SK-N-SH (cell line): Measurements from ENCODE around the gene ZSWIM5. TPM values are rescaled to one million over a fixed set of nuclear protein-coding genes. Genes with fewer than 3 reads are reported as not detected.
"Not testable (repeated sequence)": the region's sequence is repeated elsewhere in the genome, so short reads cannot be mapped to it uniquely, and the experiment has no call there.

Source experiments
- CTCF ChIA-PET: fragments of 300-600, 350-600 bp; formaldehyde crosslinking; extraction: SDS; loops from one replicate; lab custom pipeline; 2021; lab: Yijun Ruan, JAX
- POLR2A ChIA-PET: fragments of 350-600 bp; sonication (Branson Sonifier 250); formaldehyde crosslinking; extraction: SDS; loops from one replicate; lab custom pipeline; 2020; ENCODE audit warnings: antibody characterized with exemption, inconsistent platforms; lab: Yijun Ruan, JAX
- DNase-seq: peaks from one replicate; pipeline ENCODE4 v3.0.0; 2012
- H2AFZ ChIP-seq: fragments of 200-600 bp; sonication (generic); 2 replicates; pipeline ENCODE4 v1.8.1; 2016; ENCODE audit warnings: antibody characterized with exemption, mild to moderate bottlenecking, low read depth
- H3F3A ChIP-seq: fragments of 200-600 bp; sonication (generic); replicated peaks from 2 replicates; pipeline ENCODE3; 2016; ENCODE audit warnings: antibody characterized with exemption, mild to moderate bottlenecking; ENCODE audit not compliant: insufficient read depth
- H3K27ac ChIP-seq, 2 experiments: fragments of 200-500 bp in 1 of 2; fragments of 200-600 bp in 1 of 2; sonication (Bioruptor generic) in 1 of 2; sonication (generic), shearing (Covaris generic) in 1 of 2; 2 replicates each; pipeline versions ENCODE4 v1.5.1 to v1.6.1; 2014 to 2016; ENCODE audit warnings: low read depth in 2 of 2, inconsistent platforms in 1 of 2, low read length in 1 of 2, mild to moderate bottlenecking in 1 of 2, mixed read lengths in 1 of 2
- H3K27me3 ChIP-seq: fragments of 200-600 bp; sonication (generic), shearing (Covaris generic); 2 replicates; pipeline ENCODE4 v1.6.1; 2016; ENCODE audit warnings: mixed run types; ENCODE audit not compliant: insufficient read depth
- H3K36me3 ChIP-seq, 2 experiments: fragments of 200-500 bp in 1 of 2; fragments of 200-600 bp in 1 of 2; sonication (Bioruptor generic) in 1 of 2; sonication (generic) in 1 of 2; replicated peaks in 1 of 2; 2 replicates each; pipeline versions ENCODE3 to v1.5.1; 2014 to 2016; ENCODE audit warnings: low read length in 1 of 2, mild to moderate bottlenecking in 1 of 2; ENCODE audit not compliant: insufficient read depth in 2 of 2, control insufficient read depth in 1 of 2
- H3K4me1 ChIP-seq, 2 experiments: fragments of 200-500 bp in 1 of 2; fragments of 200-600 bp in 1 of 2; sonication (Bioruptor generic) in 1 of 2; sonication (generic), shearing (Covaris generic) in 1 of 2; 2 replicates each; pipeline versions ENCODE4 v1.5.1 to v1.6.1; 2014 to 2016; ENCODE audit warnings: low read depth in 1 of 2, low read length in 1 of 2, mixed run types in 1 of 2; ENCODE audit not compliant: insufficient read depth in 2 of 2, control insufficient read depth in 1 of 2
- H3K4me2 ChIP-seq: fragments of 200-600 bp; sonication (generic), shearing (Covaris generic); 2 replicates; pipeline ENCODE4 v1.6.1; 2017; ENCODE audit warnings: mixed run types
- H3K4me3 ChIP-seq, 2 experiments: fragments of 200-500 bp in 1 of 2; fragments of 200-600 bp in 1 of 2; sonication (Bioruptor generic) in 1 of 2; sonication (generic), shearing (Covaris generic) in 1 of 2; 2 replicates each; pipeline versions ENCODE4 v1.5.1 to v1.8.1; 2014 to 2016; ENCODE audit warnings: low read depth in 2 of 2, inconsistent platforms in 1 of 2, low read length in 1 of 2, mild to moderate bottlenecking in 1 of 2, mixed read lengths in 1 of 2, moderate library complexity in 1 of 2
- H3K79me2 ChIP-seq: fragments of 200-600 bp; sonication (generic); 2 replicates; pipeline ENCODE4 v1.8.1; 2017; ENCODE audit warnings: mild to moderate bottlenecking; ENCODE audit not compliant: insufficient read depth
- H3K9ac ChIP-seq: fragments of 200-600 bp; sonication (generic); 2 replicates; pipeline ENCODE4 v1.6.1; 2017; ENCODE audit warnings: mixed run types
- H3K9me2 ChIP-seq: fragments of 200-600 bp; sonication (generic); 2 replicates; pipeline ENCODE4 v1.6.1; 2017; ENCODE audit warnings: mixed run types
- H3K9me3 ChIP-seq: fragments of 200-600 bp; sonication (generic); 2 replicates; pipeline ENCODE4 v1.6.1; 2017; ENCODE audit warnings: mixed run types, mild to moderate bottlenecking, moderate library complexity
- H4K20me1 ChIP-seq: fragments of 200-600 bp; sonication (generic); 2 replicates; pipeline ENCODE4 v1.6.1; 2017; ENCODE audit warnings: mild to moderate bottlenecking, mixed run types; ENCODE audit not compliant: insufficient read depth
- CHD2 ChIP-seq: fragments of 150-350 bp; IDR thresholded peaks from 2 replicates; pipeline ENCODE4 v1.6.1; 2018; ENCODE audit warnings: low read length; ENCODE audit not compliant: partially characterized antibody
- EP300 ChIP-seq, 2 experiments: IDR thresholded peaks; 2 replicates each; pipeline versions ENCODE4 v1.4.0 to v1.6.1; 2012; ENCODE audit warnings: borderline replicate concordance in 1 of 2, low read depth in 1 of 2, low read length in 1 of 2
- FOXM1 ChIP-seq: IDR thresholded peaks from 2 replicates; pipeline ENCODE4 v1.4.0; 2012; ENCODE audit warnings: low read depth, mild to moderate bottlenecking
- GABPA ChIP-seq: IDR thresholded peaks from 2 replicates; pipeline ENCODE4 v1.4.0; 2012; ENCODE audit warnings: low read depth, mild to moderate bottlenecking
- GATA2 ChIP-seq: sonication (generic); formaldehyde crosslinking; IDR thresholded peaks from 2 replicates; pipeline ENCODE4 v1.5.0; 2020; ENCODE audit warnings: mild to moderate bottlenecking, missing genetic modification reagents
- JUND ChIP-seq: IDR thresholded peaks from 2 replicates; pipeline ENCODE4 v1.4.0; 2012
- NRF1 ChIP-seq: IDR thresholded peaks from 2 replicates; pipeline ENCODE4 v1.6.1; 2012; ENCODE audit warnings: low read depth, mild to moderate bottlenecking, low read length
- RAD21 ChIP-seq: IDR thresholded peaks from 2 replicates; pipeline ENCODE4 v1.6.1; 2012; ENCODE audit warnings: mild to moderate bottlenecking, low read length
- RCOR1 ChIP-seq: fragments of 150-350 bp; IDR thresholded peaks from 2 replicates; pipeline ENCODE4 v1.6.1; 2017; ENCODE audit warnings: antibody characterized with exemption, low read length
- RFX5 ChIP-seq: IDR thresholded peaks from 2 replicates; pipeline ENCODE4 v1.6.1; 2012; ENCODE audit warnings: mild to moderate bottlenecking, improper control_type of control experiment, low read length
- RXRA ChIP-seq: IDR thresholded peaks from 2 replicates; pipeline ENCODE4 v1.4.0; 2012; ENCODE audit warnings: low read depth, mild to moderate bottlenecking, borderline replicate concordance
- SIN3A ChIP-seq: IDR thresholded peaks from 2 replicates; pipeline ENCODE4 v1.6.1; 2012; ENCODE audit warnings: low read depth, mild to moderate bottlenecking, low read length, moderate library complexity, borderline replicate concordance
- TAF1 ChIP-seq: IDR thresholded peaks from 2 replicates; pipeline ENCODE4 v1.6.1; 2012; ENCODE audit warnings: low read depth, mild to moderate bottlenecking, low read length, moderate library complexity, borderline replicate concordance
- TCF12 ChIP-seq: IDR thresholded peaks from 2 replicates; pipeline ENCODE4 v1.4.0; 2012
- YY1 ChIP-seq: IDR thresholded peaks from 2 replicates; pipeline ENCODE4 v1.4.0; 2012; ENCODE audit warnings: low read depth, mild to moderate bottlenecking
- WGBS: methylation state at CpG from one replicate; pipeline ENCODE4 v1.1.6; 2017; ENCODE audit warnings: low lambda C conversion rate; 5-methylcytosine and 5-hydroxymethylcytosine counted together
- polyA plus RNA-seq, 3 experiments: library from polyadenylated mRNA; depleted of rRNA; stranded (reverse); fragments of >200 nt; gene quantifications; 2 replicates each; pipeline ENCODE4 v1.2.3, GENCODE V29; 2012
- TF ChIP-seq, protein P1 (sequence below): IDR thresholded peaks from 2 replicates; pipeline ENCODE4 v1.4.0; 2012; ENCODE audit warnings: low read depth, borderline replicate concordance
- TF ChIP-seq, protein P2 (sequence below): IDR thresholded peaks from 2 replicates; pipeline ENCODE4 v1.4.0; 2012; ENCODE audit warnings: low read depth
- TF ChIP-seq, protein P3 (sequence below): IDR thresholded peaks from 2 replicates; pipeline ENCODE4; 2012

Gene ZSWIM5
- polyA plus RNA-seq, 1 of the 3 experiments (the other 2 are of a cell fraction) = 0.07 TPM

DNA sequence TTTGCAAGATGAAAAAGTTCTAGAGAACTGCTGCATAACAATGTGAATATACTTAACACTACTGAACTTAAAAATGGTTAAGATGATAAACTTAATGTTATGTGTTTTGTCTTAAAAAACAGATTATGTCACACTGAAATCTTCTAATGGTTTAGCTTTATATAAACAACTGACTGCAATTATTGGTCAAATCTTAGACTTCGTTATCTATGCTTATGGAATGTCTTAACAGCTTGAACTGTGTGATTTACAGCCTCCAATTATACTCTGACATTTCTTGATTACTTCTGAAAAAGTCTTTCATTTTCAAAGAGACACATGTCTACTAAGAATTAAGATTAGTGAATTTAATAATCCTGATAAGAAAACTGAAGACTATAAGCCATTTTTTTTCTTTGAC is 71.1 kb downstream of the ZSWIM5 start:
- Histone ChIP-seq H3K4me3 (no peak overlapping the region), H4K20me1 (no peaks in the 10 kb centered on the region), H3K27me3 (peaks cover 8% of the 10 kb centered on the region; the same call in 1 of the 2 replicates), H3K4me2 (no peak overlapping the region), H3K9me3 (no peaks in the 10 kb centered on the region)
- DNase-seq = no peak
- no peak for TF ChIP-seq YY1
- no peak for TF ChIP-seq FOXM1
- TF ChIP-seq TAF1 = no peak
- TF ChIP-seq SIN3A = no peak
- TF ChIP-seq RXRA = no peak
- no peak for TF ChIP-seq GATA2 (CRISPR knock-in tag)
- TF ChIP-seq JUND = no peak
- TF ChIP-seq NRF1 = no peak
- TF ChIP-seq, protein P1, sequence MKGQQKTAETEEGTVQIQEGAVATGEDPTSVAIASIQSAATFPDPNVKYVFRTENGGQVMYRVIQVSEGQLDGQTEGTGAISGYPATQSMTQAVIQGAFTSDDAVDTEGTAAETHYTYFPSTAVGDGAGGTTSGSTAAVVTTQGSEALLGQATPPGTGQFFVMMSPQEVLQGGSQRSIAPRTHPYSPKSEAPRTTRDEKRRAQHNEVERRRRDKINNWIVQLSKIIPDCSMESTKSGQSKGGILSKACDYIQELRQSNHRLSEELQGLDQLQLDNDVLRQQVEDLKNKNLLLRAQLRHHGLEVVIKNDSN = no peak
- no peak for TF ChIP-seq RAD21
- no peak for TF ChIP-seq RFX5
- no peak for TF ChIP-seq RCOR1
- no peak for TF ChIP-seq CHD2
- no peak for TF ChIP-seq TCF12
- TF ChIP-seq GABPA = no peak
- TF ChIP-seq, all 33 proteins: peak for 0
- H3K4me1 ChIP-seq = no peaks in the 10 kb centered on the region
- ChIA-PET CTCF (interaction anchor here (1.4 kb wide), 1 partner anchor 121 kb away, joined by 3 read pairs; no protein-coding TSS in a partner anchor), POLR2A (interaction anchor here (0.6 kb wide), 1 partner anchor 86 kb away, joined by 5 read pairs; no protein-coding TSS in a partner anchor)
- H3K79me2 ChIP-seq = no peaks in the 10 kb centered on the region
- no peak overlapping the region for H3K9ac ChIP-seq
- no peaks in the 10 kb centered on the region for H3F3A ChIP-seq
- no peak overlapping the region for H3K27ac ChIP-seq
- H2AFZ ChIP-seq = no peak overlapping the region
- no peaks in the 10 kb centered on the region for H3K9me2 ChIP-seq
- 17% methylated on average over 1 of the region's 1 CpG for WGBS
- no peaks in the 10 kb centered on the region for H3K36me3 ChIP-seq

DNA sequence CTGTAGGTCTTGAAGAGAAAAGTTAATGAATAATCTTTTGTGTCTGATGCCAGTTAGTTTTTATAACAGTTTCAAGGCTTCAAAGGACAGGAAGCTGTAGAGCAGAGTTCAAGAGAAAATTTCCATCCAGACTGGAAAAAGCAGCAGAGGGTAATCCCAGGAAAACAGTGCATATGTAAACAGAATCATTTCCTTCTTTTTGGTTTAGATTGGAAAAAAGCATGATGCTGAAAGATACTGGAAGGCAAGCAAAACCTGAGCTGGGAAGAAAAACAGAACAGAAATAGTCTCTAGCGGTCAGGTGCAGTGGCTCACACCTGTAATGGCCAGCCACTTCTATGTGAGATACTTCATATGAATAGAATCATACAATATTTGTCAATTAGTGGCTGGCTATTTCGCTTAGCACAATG is 71.9 kb downstream of the ZSWIM5 start:
- H3K9me3 ChIP-seq = no peaks in the 10 kb centered on the region
- H3F3A ChIP-seq = no peaks in the 10 kb centered on the region
- no peaks in the 10 kb centered on the region for H3K36me3 ChIP-seq
- no peak overlapping the region for H3K27ac ChIP-seq
- no peak for DNase-seq
- no peaks in the 10 kb centered on the region for H3K9me2 ChIP-seq
- POLR2A ChIA-PET = no interaction called here
- TF ChIP-seq, protein P2, sequence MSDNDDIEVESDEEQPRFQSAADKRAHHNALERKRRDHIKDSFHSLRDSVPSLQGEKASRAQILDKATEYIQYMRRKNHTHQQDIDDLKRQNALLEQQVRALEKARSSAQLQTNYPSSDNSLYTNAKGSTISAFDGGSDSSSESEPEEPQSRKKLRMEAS = no peak
- TF ChIP-seq TAF1 (no peak), EP300 (IDR thresholded peaks at IDR 0.05; ENCODE audit: borderline replicate concordance in 1 of 2, low read depth in 1 of 2, low read length in 1 of 2) (no peak), GABPA (no peak)
- TF ChIP-seq, protein P3, sequence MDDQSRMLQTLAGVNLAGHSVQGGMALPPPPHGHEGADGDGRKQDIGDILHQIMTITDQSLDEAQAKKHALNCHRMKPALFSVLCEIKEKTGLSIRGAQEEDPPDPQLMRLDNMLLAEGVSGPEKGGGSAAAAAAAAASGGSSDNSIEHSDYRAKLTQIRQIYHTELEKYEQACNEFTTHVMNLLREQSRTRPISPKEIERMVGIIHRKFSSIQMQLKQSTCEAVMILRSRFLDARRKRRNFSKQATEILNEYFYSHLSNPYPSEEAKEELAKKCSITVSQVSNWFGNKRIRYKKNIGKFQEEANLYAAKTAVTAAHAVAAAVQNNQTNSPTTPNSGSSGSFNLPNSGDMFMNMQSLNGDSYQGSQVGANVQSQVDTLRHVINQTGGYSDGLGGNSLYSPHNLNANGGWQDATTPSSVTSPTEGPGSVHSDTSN = no peak
- TF ChIP-seq, all 33 proteins: peak for 0
- Histone ChIP-seq H3K4me2 (no peak overlapping the region), H3K9ac (no peak overlapping the region), H2AFZ (no peak overlapping the region), H4K20me1 (no peaks in the 10 kb centered on the region), H3K27me3 (peaks cover 8% of the 10 kb centered on the region; the same call in 1 of the 2 replicates), H3K4me1 (no peaks in the 10 kb centered on the region), H3K4me3 (no peak overlapping the region), H3K79me2 (no peaks in the 10 kb centered on the region)
- WGBS = 25% methylated on average over 2 of the region's 2 CpGs
- CTCF ChIA-PET = no interaction called here

DNA sequence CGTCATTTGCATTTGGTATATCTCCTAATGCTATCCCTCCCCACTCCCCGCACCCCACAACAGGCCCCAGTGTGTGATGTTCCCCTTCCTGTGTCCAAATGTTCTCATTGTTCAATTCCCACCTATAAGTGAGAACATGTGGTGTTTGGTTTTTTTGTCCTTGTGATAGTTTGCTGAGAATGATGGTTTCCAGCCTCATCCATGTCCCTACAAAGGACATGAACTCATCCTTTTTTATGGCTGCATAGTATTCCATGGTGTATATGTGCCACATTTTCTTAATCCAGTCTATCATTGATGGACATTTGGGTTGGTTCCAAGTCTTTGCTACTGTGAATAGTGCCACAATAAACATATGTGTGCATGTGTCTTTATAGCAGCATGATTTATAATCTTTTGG is 73.7 kb downstream of the ZSWIM5 start:
- H3K4me1 ChIP-seq, H3K27ac ChIP-seq, H3F3A ChIP-seq, H3K36me3 ChIP-seq, POLR2A ChIA-PET, CTCF ChIA-PET, H3K79me2 ChIP-seq, H3K9ac ChIP-seq, H3K9me3 ChIP-seq, H3K4me2 ChIP-seq, H3K27me3 ChIP-seq, H3K9me2 ChIP-seq, H4K20me1 ChIP-seq, H2AFZ ChIP-seq, H3K4me3 ChIP-seq, DNase-seq: not testable (repeated sequence)
- WGBS = 23% methylated on average over 2 of the region's 2 CpGs
